HepG2 (cell line): ENCODE measurements around the gene RNPS1. TPM values are rescaled to one million over a fixed set of nuclear protein-coding genes. Genes with fewer than 3 reads are reported as not detected.

Experiments
- CAMTA2 ChIP-seq: sonication (generic); formaldehyde crosslinking; IDR thresholded peaks from 2 replicates; pipeline ENCODE4 v1.4.0; 2020; ENCODE audit warnings: mild to moderate bottlenecking, missing genetic modification reagents, borderline replicate concordance
- CHD4 ChIP-seq: fragments of 200-600 bp; sonication (generic); IDR thresholded peaks from 2 replicates; pipeline ENCODE4 v1.7.0; 2017; ENCODE audit warnings: mild to moderate bottlenecking, low read length, borderline replicate concordance
- DR1 ChIP-seq: sonication (generic); formaldehyde crosslinking; IDR thresholded peaks from 2 replicates; pipeline ENCODE4 v1.8.0; 2021; ENCODE audit warnings: mild to moderate bottlenecking, missing genetic modification reagents, inconsistent platforms
- ETS1 ChIP-seq: sonication (generic); formaldehyde crosslinking; IDR thresholded peaks from 2 replicates; pipeline ENCODE4 v1.4.0; 2020; ENCODE audit warnings: missing genetic modification reagents
- GATAD1 ChIP-seq: IDR thresholded peaks from 2 replicates; pipeline ENCODE4 v1.6.1; 2016; ENCODE audit warnings: missing genetic modification reagents, missing compliant biosample characterization
- HNRNPL ChIP-seq: fragments of 200-400 bp; formaldehyde crosslinking; IDR thresholded peaks from 2 replicates; pipeline ENCODE4 v1.6.1; 2017; ENCODE audit warnings: mild to moderate bottlenecking, low read depth, low read length
- NBN ChIP-seq: fragments of 450-650 bp; conservative IDR thresholded peaks from 2 replicates; pipeline ENCODE4 v1.6.1; 2017
- SP4 ChIP-seq: sonication (generic); formaldehyde crosslinking; IDR thresholded peaks from 2 replicates; pipeline ENCODE4 v1.8.1; 2023; ENCODE audit warnings: mild to moderate bottlenecking, missing genetic modification reagents
- TIGD3 ChIP-seq: sonication (generic); formaldehyde crosslinking; IDR thresholded peaks from 2 replicates; pipeline ENCODE4 v1.5.1; 2020; ENCODE audit warnings: mild to moderate bottlenecking, missing genetic modification reagents, borderline replicate concordance
- ZBTB20 ChIP-seq: sonication (generic); formaldehyde crosslinking; IDR thresholded peaks from 2 replicates; pipeline ENCODE4 v1.8.1; 2023; ENCODE audit warnings: missing genetic modification reagents, low read depth, mild to moderate bottlenecking, borderline replicate concordance
- ZFP82 ChIP-seq: sonication (generic); formaldehyde crosslinking; IDR thresholded peaks from 2 replicates; pipeline ENCODE4 v1.5.1; 2020; ENCODE audit warnings: mild to moderate bottlenecking, missing genetic modification reagents, borderline replicate concordance
- ZNF468 ChIP-seq: sonication (generic); formaldehyde crosslinking; IDR thresholded peaks from 2 replicates; pipeline ENCODE4 v1.8.0; 2022; ENCODE audit warnings: mild to moderate bottlenecking, moderate library complexity, missing genetic modification reagents
- ZNF484 ChIP-seq: sonication (generic); formaldehyde crosslinking; IDR thresholded peaks from 2 replicates; pipeline ENCODE4 v1.5.1; 2020; ENCODE audit warnings: mild to moderate bottlenecking, low read depth, missing genetic modification reagents, borderline replicate concordance
- ZNF501 ChIP-seq: sonication (generic); formaldehyde crosslinking; IDR thresholded peaks from 2 replicates; pipeline ENCODE4 v1.5.1; 2020; ENCODE audit warnings: mild to moderate bottlenecking, moderate library complexity, missing genetic modification reagents
- ZNF552 ChIP-seq: sonication (generic); formaldehyde crosslinking; IDR thresholded peaks from 2 replicates; pipeline ENCODE4 v1.9.0; 2022; ENCODE audit warnings: missing genetic modification reagents, mild to moderate bottlenecking, borderline replicate concordance
- ZNF644 ChIP-seq: IDR thresholded peaks from 2 replicates; pipeline ENCODE4 v1.6.1; 2016; ENCODE audit warnings: low read depth
- ZNF776 ChIP-seq: sonication (generic); formaldehyde crosslinking; IDR thresholded peaks from 2 replicates; pipeline ENCODE4 v1.4.0; 2020; ENCODE audit warnings: mild to moderate bottlenecking, missing genetic modification reagents
- polyA plus RNA-seq, 8 experiments: library from polyadenylated mRNA; depleted of rRNA in 3 of 8; stranded (reverse) in 7 of 8; unstranded in 1 of 8; fragments of >200 nt; fragmentation: Illumina TruSeq in 4 of 8; extraction: Trizol in 4 of 8; gene quantifications; 2 replicates each; pipeline versions ENCODE4 v1.2.1 to v1.2.3, GENCODE V29; 2011 to 2016; ENCODE audit warnings: low read depth in 4 of 8, missing spikeins in 1 of 8, mixed read lengths in 1 of 8; ENCODE audit not compliant: insufficient read depth in 1 of 8
- total RNA-seq, 5 experiments: library from RNA; depleted of rRNA; stranded (reverse); fragments of >200 nt; fragmentation: Illumina TruSeq; extraction: Trizol; gene quantifications; 2 replicates each; pipeline ENCODE4 v1.2.3, GENCODE V29; 2016; ENCODE audit warnings: low read depth in 1 of 5
- TF ChIP-seq, protein P1 (sequence below): sonication (generic); formaldehyde crosslinking; IDR thresholded peaks from 2 replicates; pipeline ENCODE4 v1.8.0; 2022; ENCODE audit warnings: missing genetic modification reagents, mild to moderate bottlenecking, moderate library complexity, borderline replicate concordance
- TF ChIP-seq, protein P2 (sequence below): IDR thresholded peaks from 2 replicates; pipeline ENCODE4 v1.6.1; 2012; ENCODE audit warnings: low read length, improper control_type of control experiment

Gene RNPS1
- total and polyA plus RNA-seq, 2 of the 13 experiments (the other 11 are each of a cell fraction or from before 2014, with no cell fraction given), result 126 to 133 TPM

GRCh38 chr16:2223221-2223941 is 44.5 kb downstream of the RNPS1 start, which contains the start of gene E4F1 (continued):
- TF ChIP-seq ZNF501 (CRISPR knock-in tag), result peak; percentile 92
- no peak for TF ChIP-seq ZNF468
- TF ChIP-seq NBN, result no peak
- TF ChIP-seq ZNF776 (CRISPR knock-in tag), result peak; percentile 88; the same call in 1 of the 2 replicates
- TF ChIP-seq, protein P1, sequence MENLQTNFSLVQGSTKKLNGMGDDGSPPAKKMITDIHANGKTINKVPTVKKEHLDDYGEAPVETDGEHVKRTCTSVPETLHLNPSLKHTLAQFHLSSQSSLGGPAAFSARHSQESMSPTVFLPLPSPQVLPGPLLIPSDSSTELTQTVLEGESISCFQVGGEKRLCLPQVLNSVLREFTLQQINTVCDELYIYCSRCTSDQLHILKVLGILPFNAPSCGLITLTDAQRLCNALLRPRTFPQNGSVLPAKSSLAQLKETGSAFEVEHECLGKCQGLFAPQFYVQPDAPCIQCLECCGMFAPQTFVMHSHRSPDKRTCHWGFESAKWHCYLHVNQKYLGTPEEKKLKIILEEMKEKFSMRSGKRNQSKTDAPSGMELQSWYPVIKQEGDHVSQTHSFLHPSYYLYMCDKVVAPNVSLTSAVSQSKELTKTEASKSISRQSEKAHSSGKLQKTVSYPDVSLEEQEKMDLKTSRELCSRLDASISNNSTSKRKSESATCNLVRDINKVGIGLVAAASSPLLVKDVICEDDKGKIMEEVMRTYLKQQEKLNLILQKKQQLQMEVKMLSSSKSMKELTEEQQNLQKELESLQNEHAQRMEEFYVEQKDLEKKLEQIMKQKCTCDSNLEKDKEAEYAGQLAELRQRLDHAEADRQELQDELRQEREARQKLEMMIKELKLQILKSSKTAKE (CRISPR knock-in tag), result peak; percentile 60; the same call in 1 of the 2 replicates
- TF ChIP-seq ZNF484 (CRISPR knock-in tag), result no peak
- TF ChIP-seq ZNF552 (CRISPR knock-in tag), result no peak
- TF ChIP-seq ZNF644 (CRISPR knock-in tag), result 0 out of 2 replicates have a peak, but pooled peaks have one; percentile 8
- TF ChIP-seq CAMTA2, result no peak
- no peak for TF ChIP-seq TIGD3 (CRISPR knock-in tag)
- TF ChIP-seq, protein P2, sequence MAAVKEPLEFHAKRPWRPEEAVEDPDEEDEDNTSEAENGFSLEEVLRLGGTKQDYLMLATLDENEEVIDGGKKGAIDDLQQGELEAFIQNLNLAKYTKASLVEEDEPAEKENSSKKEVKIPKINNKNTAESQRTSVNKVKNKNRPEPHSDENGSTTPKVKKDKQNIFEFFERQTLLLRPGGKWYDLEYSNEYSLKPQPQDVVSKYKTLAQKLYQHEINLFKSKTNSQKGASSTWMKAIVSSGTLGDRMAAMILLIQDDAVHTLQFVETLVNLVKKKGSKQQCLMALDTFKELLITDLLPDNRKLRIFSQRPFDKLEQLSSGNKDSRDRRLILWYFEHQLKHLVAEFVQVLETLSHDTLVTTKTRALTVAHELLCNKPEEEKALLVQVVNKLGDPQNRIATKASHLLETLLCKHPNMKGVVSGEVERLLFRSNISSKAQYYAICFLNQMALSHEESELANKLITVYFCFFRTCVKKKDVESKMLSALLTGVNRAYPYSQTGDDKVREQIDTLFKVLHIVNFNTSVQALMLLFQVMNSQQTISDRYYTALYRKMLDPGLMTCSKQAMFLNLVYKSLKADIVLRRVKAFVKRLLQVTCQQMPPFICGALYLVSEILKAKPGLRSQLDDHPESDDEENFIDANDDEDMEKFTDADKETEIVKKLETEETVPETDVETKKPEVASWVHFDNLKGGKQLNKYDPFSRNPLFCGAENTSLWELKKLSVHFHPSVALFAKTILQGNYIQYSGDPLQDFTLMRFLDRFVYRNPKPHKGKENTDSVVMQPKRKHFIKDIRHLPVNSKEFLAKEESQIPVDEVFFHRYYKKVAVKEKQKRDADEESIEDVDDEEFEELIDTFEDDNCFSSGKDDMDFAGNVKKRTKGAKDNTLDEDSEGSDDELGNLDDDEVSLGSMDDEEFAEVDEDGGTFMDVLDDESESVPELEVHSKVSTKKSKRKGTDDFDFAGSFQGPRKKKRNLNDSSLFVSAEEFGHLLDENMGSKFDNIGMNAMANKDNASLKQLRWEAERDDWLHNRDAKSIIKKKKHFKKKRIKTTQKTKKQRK, result no peak
- no peak for TF ChIP-seq ETS1
- peak; percentile 96 for TF ChIP-seq DR1
- no peak for TF ChIP-seq HNRNPL
- TF ChIP-seq ZFP82 (CRISPR knock-in tag), result no peak
- peak; percentile 57; the same call in 1 of the 2 replicates for TF ChIP-seq ZBTB20
- TF ChIP-seq SP4 (CRISPR knock-in tag), result peak; percentile 97
- TF ChIP-seq CHD4, result no peak
- TF ChIP-seq GATAD1 (CRISPR knock-in tag), result peak; percentile 95
